ENCODE data around the gene SYNM.
A peak's percentile ranks its signal among the peaks of the same experiment; 100 is the strongest.

Gene SYNM

DNA sequence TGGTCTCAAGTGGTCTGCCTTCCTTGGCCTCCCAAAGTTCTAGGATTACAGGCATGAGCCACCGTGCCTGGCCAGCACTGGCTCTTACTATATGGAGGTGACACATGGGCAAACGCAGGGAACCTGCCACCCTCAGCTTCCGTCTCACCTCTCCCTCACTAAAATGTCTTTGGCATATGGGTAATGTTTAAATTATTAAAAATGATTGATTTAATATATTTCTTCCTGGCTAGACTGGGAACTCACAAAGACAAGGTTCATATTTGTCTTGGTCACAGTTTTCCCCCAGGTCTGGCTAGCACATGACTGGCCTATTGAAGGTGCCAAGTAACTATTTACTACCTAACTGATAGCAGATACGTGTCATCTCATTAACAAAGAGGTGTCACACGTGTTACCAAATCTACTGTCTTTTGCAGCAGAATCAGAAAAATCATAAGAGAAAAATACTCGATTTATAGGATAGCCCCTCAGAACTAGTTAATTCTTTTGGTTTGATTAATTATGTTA lies 48.2 kb downstream of the SYNM start:
- TF ChIP-seq, protein P1, sequence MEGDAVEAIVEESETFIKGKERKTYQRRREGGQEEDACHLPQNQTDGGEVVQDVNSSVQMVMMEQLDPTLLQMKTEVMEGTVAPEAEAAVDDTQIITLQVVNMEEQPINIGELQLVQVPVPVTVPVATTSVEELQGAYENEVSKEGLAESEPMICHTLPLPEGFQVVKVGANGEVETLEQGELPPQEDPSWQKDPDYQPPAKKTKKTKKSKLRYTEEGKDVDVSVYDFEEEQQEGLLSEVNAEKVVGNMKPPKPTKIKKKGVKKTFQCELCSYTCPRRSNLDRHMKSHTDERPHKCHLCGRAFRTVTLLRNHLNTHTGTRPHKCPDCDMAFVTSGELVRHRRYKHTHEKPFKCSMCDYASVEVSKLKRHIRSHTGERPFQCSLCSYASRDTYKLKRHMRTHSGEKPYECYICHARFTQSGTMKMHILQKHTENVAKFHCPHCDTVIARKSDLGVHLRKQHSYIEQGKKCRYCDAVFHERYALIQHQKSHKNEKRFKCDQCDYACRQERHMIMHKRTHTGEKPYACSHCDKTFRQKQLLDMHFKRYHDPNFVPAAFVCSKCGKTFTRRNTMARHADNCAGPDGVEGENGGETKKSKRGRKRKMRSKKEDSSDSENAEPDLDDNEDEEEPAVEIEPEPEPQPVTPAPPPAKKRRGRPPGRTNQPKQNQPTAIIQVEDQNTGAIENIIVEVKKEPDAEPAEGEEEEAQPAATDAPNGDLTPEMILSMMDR (IDR thresholded peaks at IDR 0.05): no peak
- H3K4me3 ChIP-seq: no peak overlapping the region
- no peak for DNase-seq (ENCODE audit: low spot score)
- no peak overlapping the region for H3K27ac ChIP-seq

DNA sequence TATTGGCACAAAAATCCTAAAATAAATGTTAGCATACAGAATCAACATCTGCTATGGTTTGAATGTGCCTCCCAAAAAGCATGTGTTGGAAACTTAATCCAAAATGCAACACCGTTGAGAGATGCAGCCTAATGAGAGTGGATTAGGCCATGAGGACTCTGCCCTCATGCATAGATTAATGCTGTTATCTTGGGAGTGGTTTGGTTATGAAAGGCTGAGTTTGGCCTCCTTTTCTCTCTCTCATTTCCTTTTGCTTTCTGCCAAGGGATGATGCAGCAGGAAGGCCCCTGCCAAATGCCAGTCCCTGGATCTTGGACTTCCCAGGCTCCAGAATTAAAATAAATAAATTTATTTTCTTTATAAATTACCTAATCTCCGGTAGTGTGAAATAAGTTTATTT lies 49.4 kb downstream of the SYNM start:
- TF ChIP-seq, protein P1 (IDR thresholded peaks at IDR 0.05): no peak
- H3K4me3 ChIP-seq: no peak overlapping the region
- no peak overlapping the region for H3K27ac ChIP-seq
- DNase-seq (ENCODE audit: low spot score): no peak

DNA sequence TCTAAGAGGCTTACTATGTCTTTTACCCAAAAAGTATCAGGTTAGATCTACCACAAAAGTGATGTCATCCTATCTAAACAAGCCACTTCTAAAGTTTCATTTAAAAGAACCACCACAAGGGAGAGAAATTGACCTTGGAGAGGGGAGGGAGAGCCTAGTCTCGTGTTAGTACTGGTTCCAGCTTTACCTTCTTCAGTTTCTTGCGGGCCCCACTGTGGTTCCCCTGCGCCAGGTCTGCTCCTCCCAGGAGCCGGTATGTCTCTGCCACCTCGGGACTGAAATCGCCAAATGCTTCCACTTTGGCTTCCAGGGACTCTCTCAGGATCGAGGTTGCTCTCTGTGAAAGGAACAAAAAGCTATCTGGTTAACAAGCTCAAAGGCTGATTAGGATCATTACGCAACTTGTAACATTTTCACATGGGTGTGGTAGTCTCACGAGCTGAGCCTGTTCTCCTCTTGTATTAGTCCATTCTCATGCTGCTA lies 51.1 kb downstream of the SYNM start:
- DNase-seq (ENCODE audit: low spot score): no peak
- no peak overlapping the region for H3K27ac ChIP-seq
- TF ChIP-seq, protein P1 (IDR thresholded peaks at IDR 0.05): no peak
- no peak overlapping the region for H3K4me3 ChIP-seq

DNA sequence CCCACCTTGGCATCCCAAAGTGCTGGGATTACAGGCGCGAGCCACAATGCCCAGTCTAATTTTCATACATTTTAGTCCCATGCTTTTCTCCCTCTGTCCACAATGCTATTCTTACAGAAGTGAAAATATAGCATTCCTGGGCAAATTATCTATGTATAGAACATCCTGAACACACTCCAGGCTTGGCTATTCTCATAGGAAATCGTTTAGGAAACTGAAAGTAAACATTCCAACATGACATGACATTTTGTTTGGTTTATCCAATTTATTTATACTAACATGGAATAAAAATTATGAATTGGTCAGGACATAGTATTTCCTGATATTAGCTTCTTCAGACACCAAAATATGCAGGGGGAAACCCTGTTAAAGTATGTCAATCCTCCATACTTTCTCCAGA lies 52.6 kb downstream of the SYNM start:
- DNase-seq (ENCODE audit: low spot score): peak; percentile 12
- no peak overlapping the region for H3K4me3 ChIP-seq
- no peak overlapping the region for H3K27ac ChIP-seq
- TF ChIP-seq, protein P1 (IDR thresholded peaks at IDR 0.05): no peak

DNA sequence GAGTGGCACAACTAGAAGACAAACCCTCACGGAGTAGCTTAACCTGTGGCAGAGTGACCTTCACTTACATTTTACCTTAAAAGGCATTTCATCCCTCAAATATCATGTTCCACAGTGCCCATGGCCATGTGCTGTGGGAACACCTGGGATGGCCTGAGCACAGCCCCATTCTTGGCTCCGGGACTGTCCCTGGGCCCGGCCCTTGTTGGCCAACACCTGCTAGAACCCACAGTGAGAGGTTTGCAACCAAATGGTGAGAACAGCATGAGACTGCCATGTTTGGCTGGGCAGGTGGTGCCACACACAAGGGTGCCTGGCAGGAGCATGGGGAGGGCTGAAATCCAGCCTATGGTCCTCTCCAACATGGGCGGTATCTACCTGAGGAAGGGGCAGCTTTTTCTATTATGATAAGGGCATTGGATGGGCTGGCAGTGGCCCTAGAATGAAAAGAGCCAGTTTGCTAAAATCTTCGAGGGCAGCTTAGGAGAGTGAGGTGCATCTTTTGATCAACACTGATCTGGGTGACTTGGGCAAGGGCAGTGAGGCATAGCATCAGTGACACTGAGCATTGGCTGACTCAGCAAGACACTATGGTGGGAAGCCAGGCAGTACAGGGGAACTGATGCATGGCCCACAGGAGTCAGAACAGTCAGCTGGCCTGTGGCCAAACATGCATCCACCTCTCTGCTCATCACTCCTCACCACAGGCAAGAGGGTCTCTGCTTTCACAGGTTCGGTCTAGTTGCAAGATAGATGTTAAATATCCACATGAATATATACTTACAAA lies 53.9 kb downstream of the SYNM start:
- TF ChIP-seq, protein P1 (IDR thresholded peaks at IDR 0.05): no peak
- Histone ChIP-seq H3K4me3 (no peak overlapping the region), H3K27ac (no peak overlapping the region)
- DNase-seq (ENCODE audit: low spot score): peak; percentile 53

DNA sequence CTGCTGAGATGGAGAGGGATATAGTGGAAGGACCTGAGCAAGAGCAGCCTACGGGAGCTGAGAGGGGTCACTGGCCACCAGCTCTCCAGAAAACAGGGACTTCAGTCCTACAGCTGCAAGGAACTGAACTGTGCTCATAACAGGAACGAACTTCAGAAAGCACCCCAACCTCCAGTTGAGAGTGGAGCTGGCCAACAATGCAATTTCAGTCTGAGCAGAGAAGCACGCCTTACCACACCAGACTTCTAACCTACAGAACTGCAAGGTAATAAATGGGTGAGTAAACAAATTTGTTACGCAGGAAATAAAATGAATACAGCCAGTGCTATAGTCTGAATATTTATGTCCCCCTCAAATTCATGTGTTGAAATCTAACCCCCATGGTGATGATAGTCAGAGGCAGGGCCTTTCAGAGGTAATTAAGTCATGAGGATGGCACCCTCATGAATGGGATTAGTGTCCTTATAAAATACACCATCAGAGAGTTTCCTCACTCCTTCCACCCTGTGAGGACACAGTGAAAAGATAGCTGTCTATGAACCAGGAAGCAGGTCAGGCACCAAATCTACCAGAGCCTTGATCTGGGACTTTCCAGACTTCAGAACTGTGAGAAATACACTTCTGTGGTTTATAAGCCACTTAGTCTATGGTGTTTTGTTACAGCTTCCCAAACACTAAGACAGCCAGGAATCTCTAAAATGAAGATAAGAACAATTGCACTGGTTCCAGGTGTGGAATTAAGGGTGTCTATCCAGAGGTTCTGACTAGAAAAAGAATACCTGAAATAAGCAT lies 58.6 kb downstream of the SYNM start:
- H3K4me3 ChIP-seq: no peak overlapping the region
- TF ChIP-seq, protein P1 (IDR thresholded peaks at IDR 0.05): no peak
- DNase-seq (ENCODE audit: low spot score): no peak
- H3K27ac ChIP-seq: no peak overlapping the region

All from coronary artery (tissue), 2 donors.